ENCODE measurements around the gene OLA1.

- no peak for TF ChIP-seq ZNF274 (IDR thresholded peaks at IDR 0.05; ENCODE audit: low read depth, low read length)
- TF ChIP-seq YY1 (IDR thresholded peaks at IDR 0.05; ENCODE audit: insufficient read depth, insufficient read length) = no peak
- TF ChIP-seq SUZ12 (IDR thresholded peaks at IDR 0.05; ENCODE audit: extremely low read depth, insufficient read depth, insufficient read length) = no peak
Measured at GRCh38 chr2:174153757-174154680, 94.3 kb downstream of the OLA1 start.
